ENCODE measurements around the gene ZNF76.

The ZNF76 gene

DNA sequence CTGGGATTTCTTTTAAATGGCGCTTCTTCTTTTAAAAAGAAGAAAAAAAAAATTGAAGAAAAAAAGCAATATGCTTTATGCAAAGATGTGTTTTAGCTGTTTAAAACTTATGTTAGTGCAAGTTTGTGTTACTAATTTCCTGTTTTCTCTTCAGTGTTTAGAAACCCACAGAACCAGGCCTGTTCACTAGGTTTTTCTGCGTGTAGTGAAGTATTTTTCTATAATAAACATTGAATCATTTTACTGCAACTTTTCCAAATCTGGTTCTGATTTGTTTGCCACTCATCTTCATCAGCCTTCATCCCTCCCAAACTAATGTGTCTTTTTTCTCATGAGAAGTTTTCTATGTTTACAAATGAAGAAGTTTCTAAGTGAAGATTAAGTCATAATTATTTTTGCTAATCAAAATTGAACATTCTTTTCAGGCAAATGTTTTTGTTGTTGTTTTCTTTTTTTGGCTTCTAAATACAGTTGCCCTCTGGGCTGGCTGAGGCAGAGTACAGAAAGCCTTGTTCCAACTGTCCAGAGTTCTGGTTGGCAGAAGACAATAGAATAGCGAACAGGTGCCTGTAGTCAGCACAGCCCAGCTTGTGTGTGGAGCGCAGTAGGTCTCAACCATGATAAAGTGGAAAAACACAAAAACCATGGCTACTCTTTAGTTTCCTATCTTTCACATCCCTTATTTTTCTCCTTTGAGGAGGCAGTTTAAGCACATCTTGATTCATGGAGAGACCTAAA, 14.5 kb downstream of the ZNF76 start:
- no peak for DNase-seq

DNA sequence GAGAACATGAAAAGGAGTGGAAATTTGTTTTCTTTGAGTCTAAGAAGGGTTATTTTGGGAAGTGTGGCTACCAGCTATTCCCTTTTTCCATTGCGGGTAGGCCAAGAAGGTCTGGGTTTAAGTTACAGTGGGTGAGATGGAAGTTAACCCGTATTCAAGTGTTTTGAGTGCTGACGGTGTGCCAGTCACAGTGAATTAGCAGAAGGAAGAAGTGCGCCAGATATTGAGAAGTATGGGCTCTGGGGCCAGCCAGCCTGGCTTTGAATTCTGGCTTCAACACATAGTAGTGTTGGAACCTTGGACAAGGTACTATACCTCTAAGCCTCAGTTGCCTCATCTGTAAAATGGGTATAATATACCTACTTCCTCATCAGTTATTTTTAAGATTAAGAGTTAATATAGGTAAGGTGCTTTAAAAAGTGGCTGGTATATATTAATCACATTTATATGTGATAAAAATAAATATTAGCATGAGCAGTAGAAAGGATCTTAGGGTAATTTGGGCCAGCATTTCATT, 16.3 kb downstream of the ZNF76 start:
- no peak for DNase-seq

DNA sequence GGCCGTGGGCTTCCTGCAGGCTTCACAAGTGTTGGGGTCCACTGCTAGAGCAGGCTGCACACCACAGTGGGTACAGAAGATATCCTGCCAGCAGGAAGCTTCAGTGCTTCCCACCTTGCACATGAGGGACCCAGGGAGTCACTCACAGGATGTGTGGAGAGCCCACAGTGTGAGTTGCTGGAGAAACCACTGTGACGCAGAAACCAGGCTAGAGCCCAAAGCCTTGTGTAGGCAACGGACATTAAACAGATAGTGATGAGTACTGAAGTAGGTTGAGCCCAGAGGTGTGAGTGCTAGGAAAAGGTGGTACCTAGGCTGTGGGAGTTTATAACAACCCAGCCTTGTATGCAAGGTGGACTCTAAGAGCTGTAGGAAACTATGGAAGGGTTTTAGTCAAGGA, 19.2 kb downstream of the ZNF76 start:
- no peak for DNase-seq

DNA sequence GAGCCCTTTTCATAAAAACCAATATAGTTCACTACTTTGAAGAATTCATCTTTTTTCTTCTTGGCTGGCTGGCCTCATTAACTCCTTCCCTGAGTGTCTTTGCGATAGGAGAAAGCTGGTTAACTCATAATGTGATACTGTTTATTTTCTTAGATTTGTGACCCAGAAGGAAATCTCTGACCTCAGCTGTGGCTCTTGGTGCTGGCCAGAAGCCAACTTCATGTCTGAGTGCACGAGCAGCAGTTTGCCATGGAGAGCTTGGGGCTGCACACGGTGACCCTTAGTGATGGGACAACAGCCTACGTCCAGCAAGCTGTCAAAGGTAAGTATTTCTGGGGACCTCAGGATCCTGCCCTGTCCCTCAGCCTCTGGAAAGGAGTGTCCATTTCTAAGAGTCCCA, 21.4 kb downstream of the ZNF76 start:
- DNase-seq: no peak

DNA sequence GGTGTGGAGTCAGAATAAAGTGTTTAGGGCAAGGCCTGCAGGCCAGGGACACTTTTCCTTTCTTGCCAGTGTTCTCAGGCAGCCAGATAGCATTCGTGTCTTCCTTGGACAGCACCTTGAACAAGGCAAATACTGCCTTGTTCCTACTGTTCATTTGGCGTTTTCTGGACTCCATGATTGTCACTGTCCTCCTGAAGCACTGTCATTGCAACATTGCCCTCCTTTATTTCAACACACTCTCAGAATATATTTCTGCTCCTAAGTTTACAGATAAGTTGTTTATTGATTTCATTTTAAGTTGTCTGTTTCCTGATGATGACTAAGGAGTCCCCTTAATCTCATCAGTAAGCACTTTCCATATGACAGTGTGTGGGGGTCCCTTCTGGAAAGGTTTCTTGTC, 22.9 kb downstream of the ZNF76 start:
- DNase-seq: no peak

DNA sequence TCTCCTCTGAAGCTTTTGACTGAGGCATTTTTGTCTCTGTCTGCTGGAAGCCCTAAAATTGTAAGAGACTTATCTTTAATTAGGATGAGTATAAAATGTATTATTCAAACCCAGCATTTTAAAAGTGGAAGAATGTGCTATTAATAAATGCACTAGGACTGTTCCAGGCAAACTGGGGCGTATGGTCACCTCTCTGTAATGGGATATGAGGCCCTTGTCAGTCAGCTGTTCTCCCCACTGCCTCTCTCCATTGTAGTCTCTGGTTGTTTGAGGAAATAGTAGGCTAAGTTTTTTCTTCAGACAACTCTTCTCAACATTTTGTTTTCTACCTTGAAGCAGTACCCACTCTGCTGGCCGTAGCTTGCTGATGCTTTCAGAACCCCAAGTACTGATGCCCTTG, 23.8 kb downstream of the ZNF76 start:
- DNase-seq: no peak

DNA sequence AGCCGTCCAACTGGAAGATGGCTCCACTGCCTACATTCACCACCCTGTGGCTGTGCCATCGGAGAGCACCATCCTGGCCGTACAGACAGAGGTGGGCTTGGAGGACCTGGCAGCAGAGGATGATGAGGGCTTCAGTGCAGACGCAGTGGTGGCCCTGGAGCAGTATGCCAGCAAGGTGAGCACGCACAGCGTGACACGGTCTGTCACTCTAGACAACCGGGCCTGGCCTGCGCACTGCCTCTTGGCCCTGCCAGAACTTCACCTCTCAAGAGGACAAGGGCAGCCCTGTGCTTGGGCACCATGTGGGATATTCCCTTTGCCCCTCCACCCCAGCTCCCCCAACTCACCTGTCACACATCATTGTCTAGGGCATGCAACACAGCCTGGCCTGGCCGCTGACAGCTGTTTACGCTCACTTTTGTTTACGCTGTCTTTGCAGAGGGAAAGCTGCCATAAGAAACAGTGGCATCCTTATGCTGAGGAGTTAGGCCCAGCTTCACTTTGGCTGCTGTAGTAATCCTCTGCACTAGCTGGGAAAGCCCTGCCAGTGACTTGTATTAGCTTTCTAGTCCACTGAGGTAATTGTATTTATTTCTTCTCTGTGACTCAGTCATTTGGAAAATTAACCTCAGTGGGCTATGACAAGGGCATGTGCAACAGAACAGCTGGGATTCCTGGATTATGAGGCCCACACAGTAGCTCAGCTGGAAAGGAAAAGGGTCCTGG, 28.3 kb downstream of the ZNF76 start:
- DNase-seq: no peak

DNA sequence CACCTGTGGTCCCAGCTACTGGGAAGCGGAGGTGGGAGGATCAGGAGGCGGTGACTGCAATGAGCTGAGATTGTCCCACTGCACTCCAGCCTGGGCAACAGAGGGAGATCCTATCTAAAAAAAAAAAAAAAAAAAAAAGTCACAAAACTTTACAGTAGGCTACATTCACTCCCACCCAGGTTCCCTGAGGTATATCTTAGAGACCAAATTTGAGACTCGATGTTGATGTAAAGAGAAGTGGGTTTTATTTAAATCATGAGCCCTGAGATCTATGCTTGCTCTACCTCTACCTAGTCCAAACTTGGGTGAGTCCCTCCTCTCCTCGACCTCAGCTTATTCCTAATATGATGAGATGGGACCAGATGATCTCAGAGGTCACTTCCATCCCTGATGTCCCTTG, 29.3 kb downstream of the ZNF76 start:
- no peak for DNase-seq

DNA sequence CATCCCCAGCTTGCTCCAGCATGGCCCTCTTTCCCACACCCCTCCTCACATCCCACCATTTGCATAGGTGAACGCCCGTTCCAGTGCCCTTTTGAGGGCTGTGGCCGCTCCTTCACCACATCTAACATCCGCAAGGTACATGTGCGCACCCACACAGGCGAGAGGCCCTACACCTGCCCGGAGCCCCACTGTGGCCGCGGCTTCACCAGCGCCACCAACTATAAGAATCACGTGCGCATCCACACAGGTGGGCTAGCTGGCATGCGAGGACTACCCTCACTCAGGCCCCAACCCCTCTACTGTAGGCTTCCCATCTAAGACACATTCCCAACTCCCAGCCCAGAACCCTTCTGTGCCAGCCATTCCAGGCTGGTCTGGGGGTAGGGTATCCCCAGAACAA, 32.0 kb downstream of the ZNF76 start:
- DNase-seq: no peak

DNA sequence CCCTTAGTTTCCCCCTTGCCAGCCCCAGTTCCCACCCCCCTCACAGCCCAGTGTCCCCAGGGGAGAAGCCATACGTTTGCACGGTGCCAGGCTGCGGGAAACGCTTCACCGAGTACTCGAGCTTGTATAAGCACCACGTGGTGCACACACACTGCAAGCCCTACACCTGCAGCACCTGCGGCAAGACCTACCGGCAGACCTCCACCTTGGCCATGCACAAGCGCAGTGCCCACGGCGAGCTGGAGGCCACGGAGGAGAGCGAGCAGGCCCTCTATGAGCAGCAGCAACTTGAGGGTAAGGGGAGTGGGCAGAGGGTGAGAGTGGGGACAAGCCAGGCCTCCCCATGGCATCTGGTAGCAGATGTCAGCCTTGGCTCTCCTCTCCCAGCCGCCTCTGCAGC, 33.0 kb downstream of the ZNF76 start:
- DNase-seq: no peak

DNA sequence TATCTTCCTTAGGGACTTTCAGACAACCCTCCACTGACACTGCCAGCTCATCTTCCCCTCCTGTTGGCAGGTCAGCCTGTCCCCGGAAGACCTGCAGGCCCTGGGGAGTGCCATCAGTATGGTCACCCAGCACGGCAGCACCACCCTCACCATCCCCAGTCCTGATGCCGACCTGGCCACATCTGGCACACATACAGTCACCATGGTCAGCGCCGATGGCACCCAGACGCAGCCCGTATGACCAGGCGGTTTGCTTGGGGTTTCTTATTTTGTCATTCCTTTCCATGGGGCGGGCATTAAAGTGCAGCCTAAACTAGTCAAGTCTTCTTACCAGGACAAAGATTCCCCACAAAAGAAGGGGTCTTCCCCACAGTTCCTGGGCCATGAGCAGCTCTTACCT, 34.1 kb downstream of the ZNF76 start:
- DNase-seq: no peak

DNA sequence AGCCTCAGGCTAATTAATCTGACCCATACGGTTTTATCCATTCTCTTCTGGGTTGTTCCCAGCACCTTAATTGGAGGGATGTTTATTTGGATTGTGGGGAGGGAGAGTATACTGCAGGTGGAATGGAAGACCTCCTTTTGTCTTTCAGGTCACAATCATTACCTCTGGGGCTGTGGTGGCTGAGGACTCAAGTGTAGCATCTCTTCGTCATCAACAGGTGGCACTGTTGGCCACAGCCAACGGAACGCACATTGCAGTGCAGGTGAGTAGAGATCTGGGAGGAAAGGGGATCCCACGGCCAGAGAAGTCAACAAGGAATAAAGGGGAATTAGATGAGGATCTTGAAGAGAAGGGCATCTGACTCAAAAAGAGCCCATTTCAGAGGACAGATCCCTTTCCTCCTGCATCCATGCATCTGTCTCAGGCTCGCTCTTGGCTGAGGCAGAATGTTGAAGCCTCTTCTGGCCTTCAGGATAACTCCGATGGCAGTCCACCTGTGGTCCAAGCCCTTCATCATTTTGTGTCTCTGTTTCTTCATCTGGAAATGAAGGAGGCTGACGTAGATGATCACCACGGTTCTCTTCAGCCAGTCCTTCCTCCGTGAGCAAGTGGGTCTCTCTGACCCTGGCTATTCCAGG, 34.9 kb downstream of the ZNF76 start:
- peak; percentile 61 for DNase-seq

DNA sequence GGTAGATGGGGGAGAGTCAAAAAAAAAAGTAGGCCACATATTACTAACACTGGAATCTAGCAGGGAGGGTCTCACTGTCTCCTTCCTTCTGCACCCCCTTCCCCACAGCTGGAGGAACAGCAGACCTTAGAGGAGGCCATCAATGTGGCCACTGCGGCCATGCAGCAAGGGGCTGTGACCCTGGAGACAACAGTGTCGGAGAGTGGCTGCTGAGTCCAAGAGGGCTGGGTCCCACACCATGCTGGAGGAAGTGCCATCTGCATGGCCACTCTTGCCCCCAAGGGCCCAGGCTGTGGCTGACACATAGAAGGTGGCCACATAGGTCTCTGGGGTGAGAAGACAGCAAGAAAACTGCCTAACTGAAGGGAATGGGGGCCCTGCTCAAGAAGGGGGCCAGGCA, 35.5 kb downstream of the ZNF76 start:
- DNase-seq: no peak

DNA sequence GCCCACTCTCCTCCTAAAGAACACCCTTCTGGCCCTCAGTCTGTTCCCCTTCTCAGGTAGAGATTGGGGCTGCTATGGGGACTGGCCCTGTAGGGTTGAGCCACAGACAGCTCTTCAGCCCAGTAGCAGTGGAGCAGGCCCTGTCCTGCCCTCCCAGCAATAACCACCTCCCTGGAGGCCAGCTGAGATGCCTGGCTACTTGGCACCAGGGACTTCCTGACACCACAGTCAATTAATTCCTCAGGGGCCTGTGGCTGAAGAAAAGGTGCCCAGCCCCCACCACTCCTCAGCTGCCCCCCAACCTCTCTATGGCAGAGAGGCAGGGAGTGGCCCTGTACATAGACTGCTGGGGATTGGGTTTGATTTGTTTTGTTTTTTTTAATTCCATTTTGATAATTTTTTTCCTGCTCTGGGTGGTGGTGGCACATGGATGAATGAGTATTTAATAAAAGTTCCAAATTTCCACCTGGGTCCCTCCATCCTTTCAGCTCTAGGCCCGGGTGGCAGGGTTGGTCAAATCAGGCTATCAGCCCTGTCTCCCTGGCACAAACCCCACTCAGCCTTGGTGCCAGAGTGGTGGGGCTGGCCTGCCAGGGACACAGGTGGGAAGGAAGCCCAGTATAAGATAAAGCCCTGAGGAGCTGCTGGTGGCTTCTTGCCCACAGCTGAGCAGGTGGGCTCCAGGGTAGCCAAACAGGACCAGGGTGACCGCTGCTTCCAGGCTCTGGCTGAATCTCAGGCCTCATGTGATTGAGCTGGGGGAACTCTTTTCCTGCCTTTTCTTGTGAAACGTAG, 36.2 kb downstream of the ZNF76 start:
- no peak for DNase-seq

DNA sequence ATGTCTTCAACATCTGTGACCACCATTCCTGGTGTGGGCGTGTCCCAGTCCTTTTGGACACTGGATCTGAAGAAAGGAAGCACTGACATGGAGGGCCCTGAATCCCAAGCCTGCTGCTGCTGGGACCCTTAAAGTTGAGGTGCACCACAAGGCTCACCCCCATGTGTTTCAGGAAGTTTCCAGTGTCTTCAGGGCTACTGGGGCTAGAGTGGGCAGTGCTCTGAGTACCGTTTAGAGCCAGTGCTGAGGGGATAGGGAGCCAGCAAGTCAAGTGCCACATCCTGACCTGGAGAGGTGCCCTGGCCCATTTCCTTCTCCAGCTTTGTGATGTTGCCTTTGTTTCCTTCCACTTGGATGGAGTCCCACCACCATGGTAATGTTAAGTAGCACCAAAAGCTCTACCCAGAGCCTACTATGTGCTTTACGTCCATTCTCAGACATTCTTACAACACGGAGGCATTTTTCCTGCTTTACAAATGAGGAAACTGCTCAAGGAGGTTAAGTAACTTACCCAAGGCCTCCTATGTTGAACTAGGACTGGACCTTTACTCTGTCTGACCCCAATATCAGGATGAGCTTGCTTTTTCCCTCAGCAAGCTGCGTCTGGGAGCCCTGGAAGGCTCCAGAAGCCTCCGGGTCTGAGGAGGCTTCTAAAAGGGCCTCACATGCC, 37.5 kb downstream of the ZNF76 start:
- no peak for DNase-seq

DNA sequence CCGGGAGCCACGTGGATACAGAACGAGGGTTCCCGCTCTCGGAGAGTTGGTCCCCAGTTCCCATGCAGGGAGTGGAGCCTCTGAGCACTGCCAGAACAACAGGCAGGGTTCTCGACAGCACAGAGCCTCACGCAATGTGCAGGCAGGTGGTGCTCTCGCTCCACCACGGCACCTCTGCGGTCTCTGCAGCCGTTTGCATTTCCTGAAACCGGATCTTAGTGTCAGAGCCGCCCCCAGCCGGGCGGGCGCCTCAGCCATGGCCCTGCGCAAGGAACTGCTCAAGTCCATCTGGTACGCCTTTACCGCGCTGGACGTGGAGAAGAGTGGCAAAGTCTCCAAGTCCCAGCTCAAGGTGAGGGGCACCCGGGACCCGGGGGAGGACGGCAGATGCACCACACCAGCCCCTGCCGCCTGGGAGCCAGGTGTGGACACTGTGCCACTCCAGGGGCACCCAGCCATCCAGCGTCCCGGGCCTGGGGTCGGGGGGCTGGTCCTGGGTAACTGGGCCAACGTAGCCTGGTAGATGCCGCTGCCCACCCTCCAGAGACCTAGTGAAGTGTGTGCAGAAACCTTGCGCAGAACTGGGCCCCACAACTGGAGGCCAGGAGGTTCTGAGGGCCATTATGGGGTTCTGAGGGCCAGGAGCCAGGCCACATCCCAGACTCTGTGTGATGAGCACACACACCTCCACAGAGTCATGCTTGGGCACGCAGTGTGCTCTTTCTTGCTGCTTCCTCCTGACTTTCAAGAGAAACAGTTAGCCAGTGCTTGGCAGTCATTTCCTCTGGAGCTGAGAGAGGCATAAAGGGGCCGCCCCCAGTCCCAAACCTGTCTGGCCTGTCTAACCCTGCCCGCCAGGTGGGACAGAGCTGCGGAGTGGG, 38.3 kb downstream of the ZNF76 start, which contains the start of gene DEF6:
DEF6 (plus strand) TSS at position 218 of the 881 bp plus-strand sequence; CDS start at position 257, 39 bp downstream.
- peak; percentile 89 for DNase-seq

DNA sequence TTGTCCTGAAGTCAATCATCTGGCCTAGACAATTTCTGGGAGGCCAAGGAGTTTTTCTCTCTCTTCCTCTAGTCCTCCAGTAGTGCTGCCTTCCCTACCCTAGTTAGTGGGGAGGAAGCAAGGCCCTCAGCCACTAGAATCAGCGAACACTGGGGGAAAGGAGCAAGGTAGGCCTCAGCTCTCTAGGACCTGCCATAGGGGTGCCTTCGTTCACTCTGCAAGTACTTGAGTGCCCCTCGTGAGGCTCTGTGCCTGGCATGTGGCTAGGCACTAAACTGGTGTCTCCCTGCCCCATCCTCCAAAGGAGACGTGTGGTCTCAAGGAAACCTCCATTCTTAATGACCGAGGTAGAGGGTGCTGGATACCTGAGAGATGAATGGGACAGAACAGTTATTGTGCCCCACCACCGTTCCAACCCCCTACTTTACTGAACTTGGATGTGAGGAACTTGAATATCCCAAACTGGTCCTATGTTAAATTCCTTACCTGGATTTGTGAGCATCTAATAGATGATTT, 39.1 kb downstream of the ZNF76 start:
- DNase-seq: peak; percentile 37

DNA sequence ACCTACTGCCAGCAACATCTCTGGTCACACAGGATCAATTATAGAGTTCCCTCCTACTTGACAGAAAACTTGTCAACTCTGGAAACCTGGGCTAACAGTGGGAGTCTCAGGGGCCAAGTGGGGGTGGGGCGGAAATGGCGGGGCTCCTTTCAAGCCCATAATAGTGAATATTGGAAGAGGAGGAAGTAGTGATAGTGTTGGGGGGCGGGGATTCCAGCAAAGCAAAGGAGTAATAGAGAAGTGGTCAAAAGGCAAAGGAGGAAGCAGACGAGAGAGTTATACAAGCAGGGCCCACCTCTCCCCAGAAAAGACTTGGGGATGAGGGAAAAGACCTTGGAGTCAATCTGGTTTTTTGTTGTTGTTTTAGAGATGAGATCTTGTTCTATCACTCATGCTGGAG, 40.1 kb downstream of the ZNF76 start:
- DNase-seq: no peak

DNA sequence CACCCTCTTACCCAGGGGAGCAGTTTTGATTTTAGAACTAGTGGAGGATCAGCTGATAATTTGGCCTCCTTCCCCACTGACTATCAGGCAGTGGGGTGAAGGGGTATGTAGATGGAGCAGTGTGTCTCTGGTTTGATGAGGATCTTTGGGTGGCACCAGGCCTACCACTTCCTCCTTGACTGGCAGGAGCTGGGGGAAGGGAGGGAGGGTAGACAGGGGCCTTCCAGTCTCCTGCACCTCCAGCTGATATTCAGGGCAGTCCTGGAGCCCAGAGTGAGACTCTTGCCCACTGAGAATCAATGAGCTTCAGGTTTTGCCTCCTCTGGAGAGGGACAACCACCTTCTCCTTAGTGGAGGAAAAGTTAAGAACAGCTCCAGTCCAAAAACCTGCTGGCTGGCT, 41.3 kb downstream of the ZNF76 start:
- no peak for DNase-seq

DNA sequence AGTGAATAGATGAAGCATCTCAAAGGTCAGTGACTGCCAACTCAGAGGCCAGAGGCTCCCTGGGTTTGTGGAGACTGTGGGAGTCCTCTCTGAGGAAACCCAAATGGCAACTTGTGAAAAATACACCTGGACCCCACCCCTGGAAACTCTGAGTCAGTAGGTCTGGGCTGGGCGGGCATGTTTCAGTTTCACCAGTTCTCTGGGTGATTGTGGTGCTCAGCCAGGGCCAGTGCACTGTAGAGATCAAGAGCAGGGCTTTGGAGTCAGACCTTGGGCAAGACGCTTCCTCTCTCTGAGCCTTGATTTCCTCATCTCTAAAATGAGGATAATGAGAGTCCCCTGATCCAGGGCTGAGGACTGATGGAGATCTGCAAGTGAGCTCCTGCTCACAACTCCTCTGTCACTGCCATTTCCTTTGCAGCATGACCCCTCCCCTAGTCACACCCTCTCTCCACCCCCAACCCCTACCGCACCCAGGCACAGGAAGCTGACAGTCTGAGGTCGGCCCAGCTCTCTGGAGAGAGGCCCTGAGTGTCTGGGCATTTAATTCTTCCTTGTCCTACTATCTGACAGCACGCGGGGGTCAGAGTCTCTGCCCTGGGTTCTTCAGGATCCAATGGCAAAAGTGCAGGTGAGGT, 43.2 kb downstream of the ZNF76 start:
- DNase-seq: peak; percentile 84

DNA sequence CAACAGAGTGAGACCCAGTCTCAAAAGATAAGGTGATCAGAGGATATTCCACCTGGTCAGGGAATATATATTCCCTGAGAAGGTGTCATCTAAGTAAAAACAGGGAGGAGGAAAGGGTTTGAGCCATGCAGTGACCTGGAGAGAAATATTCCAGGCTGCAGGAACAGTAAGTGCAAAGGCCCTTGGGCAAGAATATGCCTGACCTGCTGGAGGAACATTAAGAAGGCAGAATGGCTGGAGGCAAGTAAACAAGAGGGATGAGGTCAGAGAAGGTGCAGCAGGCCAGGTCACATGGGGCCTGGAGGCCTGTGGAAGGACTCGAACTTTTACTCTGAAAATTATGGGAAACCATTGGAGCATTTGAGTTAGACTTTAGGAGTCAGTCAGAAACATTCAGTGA, 44.8 kb downstream of the ZNF76 start:
- no peak for DNase-seq

Data from activated T-cell treated with anti-CD3 and anti-CD28 coated beads, Interleukin-2, amount 50 U/mL, for 1 hour (primary cell).